ENCODE results near the gene KCNMB4.

DNA sequence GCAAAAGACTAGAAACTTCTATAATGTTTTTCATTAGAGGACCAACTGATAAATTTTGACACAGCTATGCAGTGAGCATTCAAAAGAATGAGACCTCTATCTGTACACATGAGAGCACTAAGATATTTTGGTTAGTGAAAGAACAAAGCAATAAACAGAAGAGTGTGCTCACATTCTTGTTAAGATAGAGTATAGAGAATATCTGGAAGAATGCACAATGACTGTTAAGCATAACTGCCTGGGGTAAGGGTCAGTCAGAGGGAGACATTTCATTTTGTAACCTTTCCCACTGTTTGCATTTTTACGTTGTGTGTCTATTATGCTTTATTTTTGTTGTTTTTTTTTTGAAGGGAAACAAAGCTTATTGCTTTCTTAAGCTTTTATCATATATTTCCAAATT, 20.7 kb downstream of the KCNMB4 start:
- TF ChIP-seq POLR2A (IDR thresholded peaks at IDR 0.05) = no peak
- no peak for TF ChIP-seq EP300 (IDR thresholded peaks at IDR 0.05)
- TF ChIP-seq, protein P1, sequence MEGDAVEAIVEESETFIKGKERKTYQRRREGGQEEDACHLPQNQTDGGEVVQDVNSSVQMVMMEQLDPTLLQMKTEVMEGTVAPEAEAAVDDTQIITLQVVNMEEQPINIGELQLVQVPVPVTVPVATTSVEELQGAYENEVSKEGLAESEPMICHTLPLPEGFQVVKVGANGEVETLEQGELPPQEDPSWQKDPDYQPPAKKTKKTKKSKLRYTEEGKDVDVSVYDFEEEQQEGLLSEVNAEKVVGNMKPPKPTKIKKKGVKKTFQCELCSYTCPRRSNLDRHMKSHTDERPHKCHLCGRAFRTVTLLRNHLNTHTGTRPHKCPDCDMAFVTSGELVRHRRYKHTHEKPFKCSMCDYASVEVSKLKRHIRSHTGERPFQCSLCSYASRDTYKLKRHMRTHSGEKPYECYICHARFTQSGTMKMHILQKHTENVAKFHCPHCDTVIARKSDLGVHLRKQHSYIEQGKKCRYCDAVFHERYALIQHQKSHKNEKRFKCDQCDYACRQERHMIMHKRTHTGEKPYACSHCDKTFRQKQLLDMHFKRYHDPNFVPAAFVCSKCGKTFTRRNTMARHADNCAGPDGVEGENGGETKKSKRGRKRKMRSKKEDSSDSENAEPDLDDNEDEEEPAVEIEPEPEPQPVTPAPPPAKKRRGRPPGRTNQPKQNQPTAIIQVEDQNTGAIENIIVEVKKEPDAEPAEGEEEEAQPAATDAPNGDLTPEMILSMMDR (IDR thresholded peaks at IDR 0.05) = no peak
